Osteoblast (primary cell): ENCODE measurements around the gene REXO5. TPM values are rescaled to one million over a fixed set of nuclear protein-coding genes. Genes with fewer than 3 reads are reported as not detected.

ENCODE experiments used
- DNase-seq: peaks from one replicate; pipeline ENCODE4 v3.0.0; 2011; ENCODE audit warnings: low spot score, mixed read lengths; ENCODE audit not compliant: insufficient read length; ENCODE audit errors: missing footprints
- H2AFZ ChIP-seq: 2 replicates; pipeline ENCODE4 v1.6.0; 2011; ENCODE audit warnings: mild to moderate bottlenecking, low read length
- H3K27ac ChIP-seq: 2 replicates; pipeline ENCODE4 v1.5.1; 2011; ENCODE audit warnings: mild to moderate bottlenecking, low read depth, low read length, moderate library complexity
- H3K27me3 ChIP-seq: 2 replicates; pipeline ENCODE4 v1.6.0; 2012; ENCODE audit warnings: mild to moderate bottlenecking, control low read depth, inconsistent platforms, low read length, moderate library complexity; ENCODE audit not compliant: insufficient read depth
- H3K36me3 ChIP-seq: 2 replicates; pipeline ENCODE4 v1.5.1; 2011; ENCODE audit warnings: mild to moderate bottlenecking, low read length, control low read depth, moderate library complexity; ENCODE audit not compliant: insufficient read depth
- H3K4me1 ChIP-seq: 2 replicates; pipeline ENCODE4 v1.5.1; 2011; ENCODE audit warnings: mild to moderate bottlenecking, low read length, control low read depth, moderate library complexity; ENCODE audit not compliant: insufficient read depth
- H3K4me2 ChIP-seq: 2 replicates; pipeline ENCODE4 v1.6.0; 2011; ENCODE audit warnings: mild to moderate bottlenecking, low read length; ENCODE audit not compliant: insufficient read depth
- H3K4me3 ChIP-seq: fragments of 200-600 bp; sonication (generic); 3 replicates; pipeline ENCODE4 v1.5.1; 2012; ENCODE audit warnings: mild to moderate bottlenecking, low read length, inconsistent platforms; ENCODE audit not compliant: insufficient read depth
- H3K79me2 ChIP-seq: 2 replicates; pipeline ENCODE4 v1.6.0; 2012; ENCODE audit warnings: mild to moderate bottlenecking, low read length, control low read depth, inconsistent platforms; ENCODE audit not compliant: insufficient read depth
- H3K9me3 ChIP-seq: 2 replicates; pipeline ENCODE4 v1.5.1; 2011; ENCODE audit warnings: low read depth, low read length, control low read depth
- H4K20me1 ChIP-seq: 2 replicates; pipeline ENCODE4 v1.6.0; 2012; ENCODE audit warnings: mild to moderate bottlenecking, low read length, control low read depth; ENCODE audit not compliant: insufficient read depth
- CTCF ChIP-seq: IDR thresholded peaks from 2 replicates; pipeline ENCODE4 v1.5.1; 2011; ENCODE audit warnings: mild to moderate bottlenecking, low read depth, low read length, moderate library complexity; ENCODE audit errors: extremely low read depth
- total RNA-seq: library from RNA; depleted of rRNA; stranded (reverse); fragments of >200 nt; gene quantifications from 2 replicates; pipeline ENCODE4 v1.2.3, GENCODE V29; 2012

The REXO5 gene
- total RNA-seq, 1 donor: 3.6 TPM

GRCh38 chr16:20846551-20846950, 40.2 kb downstream of the REXO5 start:
- TF ChIP-seq CTCF: no peak
- no peaks in the 10 kb centered on the region for H3K79me2 ChIP-seq

GRCh38 chr16:20847550-20847949, 41.2 kb downstream of the REXO5 start:
- no peaks in the 10 kb centered on the region for H3K9me3 ChIP-seq
- DNase-seq: no peak
- H3K27me3 ChIP-seq: no peaks in the 10 kb centered on the region
- no peak overlapping the region for H3K4me3 ChIP-seq
- H3K79me2 ChIP-seq: no peaks in the 10 kb centered on the region
- peaks cover 22% of the 10 kb centered on the region for H3K4me1 ChIP-seq
- no peak overlapping the region for H3K27ac ChIP-seq
- no peak overlapping the region for H2AFZ ChIP-seq
- H3K4me2 ChIP-seq: no peak overlapping the region
- no peak for TF ChIP-seq CTCF
- peaks cover 14% of the 10 kb centered on the region for H3K36me3 ChIP-seq
- no peaks in the 10 kb centered on the region for H4K20me1 ChIP-seq

More at GRCh38 chr16:20846551-20846950, 40.2 kb downstream of the REXO5 start:
- no peak overlapping the region for H3K4me2 ChIP-seq
- H3K27ac ChIP-seq: no peak overlapping the region
- H4K20me1 ChIP-seq: no peaks in the 10 kb centered on the region
- no peaks in the 10 kb centered on the region for H3K9me3 ChIP-seq
- peaks cover 14% of the 10 kb centered on the region for H3K36me3 ChIP-seq
- H3K27me3 ChIP-seq: no peaks in the 10 kb centered on the region
- H3K4me1 ChIP-seq: peaks cover 16% of the 10 kb centered on the region
- H2AFZ ChIP-seq: no peak overlapping the region
- no peak overlapping the region for H3K4me3 ChIP-seq
- DNase-seq: no peak

- no peaks in the 10 kb centered on the region for H4K20me1 ChIP-seq
- peaks cover 44% of the 10 kb centered on the region for H3K4me1 ChIP-seq
- H3K27me3 ChIP-seq: no peaks in the 10 kb centered on the region
- no peaks in the 10 kb centered on the region for H3K9me3 ChIP-seq
- no peak overlapping the region for H2AFZ ChIP-seq
- no peak overlapping the region for H3K4me3 ChIP-seq
- no peak for DNase-seq
- peak; percentile 100 for TF ChIP-seq CTCF
- peak overlapping the region; percentile 29 for H3K27ac ChIP-seq
- H3K36me3 ChIP-seq: peaks cover 15% of the 10 kb centered on the region
- no peak overlapping the region for H3K4me2 ChIP-seq
- peaks cover 12% of the 10 kb centered on the region for H3K79me2 ChIP-seq
Measured at GRCh38 chr16:20849589-20850390, 43.5 kb downstream of the REXO5 start.

- H3K27ac ChIP-seq: peak overlapping the region; percentile 53
- peaks cover 44% of the 10 kb centered on the region for H3K4me1 ChIP-seq
- no peak overlapping the region for H3K4me3 ChIP-seq
- peaks cover 21% of the 10 kb centered on the region for H3K36me3 ChIP-seq
- DNase-seq: no peak
- H3K27me3 ChIP-seq: no peaks in the 10 kb centered on the region
- peaks cover 23% of the 10 kb centered on the region for H3K79me2 ChIP-seq
- no peak overlapping the region for H2AFZ ChIP-seq
- H4K20me1 ChIP-seq: no peaks in the 10 kb centered on the region
- TF ChIP-seq CTCF: no peak
- H3K9me3 ChIP-seq: no peaks in the 10 kb centered on the region
- H3K4me2 ChIP-seq: no peak overlapping the region
Measured at GRCh38 chr16:20850981-20851380, 44.7 kb downstream of the REXO5 start.
